Fibroblast of mammary gland (primary cell): ENCODE measurements around the gene DNAH8.

Source experiments
- DNase-seq: peaks from one replicate; pipeline ENCODE4 v3.0.0-alpha.2; 2010; ENCODE audit warnings: low read depth
- H3K4me3 ChIP-seq: 2 replicates; pipeline ENCODE4 v1.5.1; 2011; ENCODE audit warnings: low read depth, mild to moderate bottlenecking, low read length, moderate library complexity; ENCODE audit not compliant: control insufficient read depth
- TF ChIP-seq, protein P1 (sequence below): conservative IDR thresholded peaks from 2 replicates; pipeline ENCODE4 v1.5.1; 2011; ENCODE audit warnings: low read depth, low read length, inconsistent platforms; ENCODE audit not compliant: control insufficient read depth, insufficient read depth

Gene DNAH8

GRCh38 chr6:39021779-39022178 lies 306.7 kb downstream of the DNAH8 start:
- no peak for DNase-seq
- TF ChIP-seq, protein P1, sequence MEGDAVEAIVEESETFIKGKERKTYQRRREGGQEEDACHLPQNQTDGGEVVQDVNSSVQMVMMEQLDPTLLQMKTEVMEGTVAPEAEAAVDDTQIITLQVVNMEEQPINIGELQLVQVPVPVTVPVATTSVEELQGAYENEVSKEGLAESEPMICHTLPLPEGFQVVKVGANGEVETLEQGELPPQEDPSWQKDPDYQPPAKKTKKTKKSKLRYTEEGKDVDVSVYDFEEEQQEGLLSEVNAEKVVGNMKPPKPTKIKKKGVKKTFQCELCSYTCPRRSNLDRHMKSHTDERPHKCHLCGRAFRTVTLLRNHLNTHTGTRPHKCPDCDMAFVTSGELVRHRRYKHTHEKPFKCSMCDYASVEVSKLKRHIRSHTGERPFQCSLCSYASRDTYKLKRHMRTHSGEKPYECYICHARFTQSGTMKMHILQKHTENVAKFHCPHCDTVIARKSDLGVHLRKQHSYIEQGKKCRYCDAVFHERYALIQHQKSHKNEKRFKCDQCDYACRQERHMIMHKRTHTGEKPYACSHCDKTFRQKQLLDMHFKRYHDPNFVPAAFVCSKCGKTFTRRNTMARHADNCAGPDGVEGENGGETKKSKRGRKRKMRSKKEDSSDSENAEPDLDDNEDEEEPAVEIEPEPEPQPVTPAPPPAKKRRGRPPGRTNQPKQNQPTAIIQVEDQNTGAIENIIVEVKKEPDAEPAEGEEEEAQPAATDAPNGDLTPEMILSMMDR: no peak
- no peak overlapping the region for H3K4me3 ChIP-seq

DNA sequence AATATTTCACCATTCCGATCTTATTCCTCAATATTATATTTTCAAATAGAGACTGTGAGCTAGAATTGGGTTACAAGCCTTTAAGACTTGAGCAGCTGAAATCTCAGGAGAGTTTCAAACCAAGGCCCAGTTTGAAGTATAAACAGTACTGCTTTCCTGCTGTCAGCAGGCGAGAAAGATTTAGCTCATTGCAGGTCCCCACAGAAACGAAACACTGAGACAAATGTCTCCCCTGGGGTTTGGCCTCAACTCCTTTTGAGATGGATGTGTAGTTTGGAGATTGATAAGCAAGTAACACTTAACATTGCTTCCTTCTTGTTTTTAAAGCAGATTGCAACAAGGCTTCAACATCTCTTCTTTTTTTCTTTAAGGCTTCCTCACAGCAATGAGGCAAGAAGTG lies 311.1 kb downstream of the DNAH8 start:
- TF ChIP-seq, protein P1: no peak
- DNase-seq: no peak
- H3K4me3 ChIP-seq: no peak overlapping the region

DNA sequence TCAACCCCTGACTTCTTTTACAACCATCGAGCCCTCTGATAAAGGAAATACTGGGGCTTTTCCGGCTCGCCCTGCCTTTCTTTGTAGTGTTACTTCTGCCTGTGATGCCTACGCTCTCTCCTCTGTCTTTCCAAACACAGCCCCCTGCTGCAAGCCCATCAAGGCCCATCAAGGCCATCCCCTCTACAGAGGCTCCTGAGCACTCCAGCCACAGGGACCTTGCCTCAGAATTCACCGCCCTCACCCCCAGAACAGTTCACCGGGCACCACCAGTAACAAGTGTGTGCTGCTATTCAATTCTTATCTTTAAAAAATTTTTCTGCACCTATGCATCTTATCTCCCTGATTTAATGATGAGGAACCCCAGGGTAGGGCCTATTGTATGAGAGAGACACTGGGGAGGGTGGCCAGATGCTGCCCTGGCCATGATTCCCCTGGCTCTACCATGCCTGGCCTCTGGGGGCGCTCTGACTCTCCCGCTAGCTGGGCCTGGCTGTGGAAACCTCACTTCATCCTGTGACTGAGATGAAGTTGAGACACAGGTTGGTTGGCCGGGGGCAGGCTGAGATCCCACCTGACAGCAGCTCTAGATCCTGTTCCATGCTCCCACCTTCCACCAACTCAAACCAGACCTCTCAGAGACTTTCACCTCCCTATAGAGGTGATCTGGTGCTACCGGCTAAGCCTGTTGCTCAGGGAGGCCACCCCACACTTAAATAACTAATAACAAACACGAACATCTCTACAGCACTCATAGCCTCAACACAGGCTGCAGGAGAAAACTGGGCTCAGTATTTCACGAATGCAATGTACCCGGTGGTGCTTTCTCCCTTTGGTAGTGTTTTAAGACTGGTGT lies 314.3 kb downstream of the DNAH8 start:
- no peak overlapping the region for H3K4me3 ChIP-seq
- peak; percentile 3 for DNase-seq
- TF ChIP-seq, protein P1: peak; percentile 62

DNA sequence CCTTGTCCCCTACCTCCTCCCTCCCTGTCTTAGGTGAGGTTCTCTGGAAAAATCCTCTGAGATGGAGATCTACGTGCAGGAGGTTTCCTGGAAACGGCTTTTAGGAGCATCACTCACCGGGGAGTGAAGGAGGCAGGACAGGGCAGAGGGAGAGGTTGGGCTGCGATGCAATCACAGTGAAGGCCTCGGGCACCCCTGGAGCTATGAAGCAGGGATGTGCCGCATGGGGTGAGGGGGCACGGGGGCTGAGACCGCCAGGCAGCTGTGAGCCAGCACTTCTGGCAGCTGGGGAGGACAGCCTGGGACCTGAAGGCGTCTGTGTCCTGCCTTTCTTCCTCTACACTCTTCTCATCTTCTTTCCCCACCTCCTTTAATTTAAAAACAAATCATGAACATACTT lies 320.6 kb downstream of the DNAH8 start:
- DNase-seq: no peak
- TF ChIP-seq, protein P1: no peak
- no peak overlapping the region for H3K4me3 ChIP-seq

- DNase-seq: peak; percentile 3
- TF ChIP-seq, protein P1: no peak
- no peak overlapping the region for H3K4me3 ChIP-seq
Observed at GRCh38 chr6:39037082-39037508, 322.0 kb downstream of the DNAH8 start.

GRCh38 chr6:39037707-39038106 lies 322.6 kb downstream of the DNAH8 start:
- TF ChIP-seq, protein P1: no peak
- no peak for DNase-seq
- no peak overlapping the region for H3K4me3 ChIP-seq

GRCh38 chr6:39040080-39040673 lies 325.1 kb downstream of the DNAH8 start:
- DNase-seq: no peak
- no peak overlapping the region for H3K4me3 ChIP-seq
- TF ChIP-seq, protein P1: no peak
